Measurements from ENCODE around the gene HHIPL1.

HHIPL1 gene

DNA sequence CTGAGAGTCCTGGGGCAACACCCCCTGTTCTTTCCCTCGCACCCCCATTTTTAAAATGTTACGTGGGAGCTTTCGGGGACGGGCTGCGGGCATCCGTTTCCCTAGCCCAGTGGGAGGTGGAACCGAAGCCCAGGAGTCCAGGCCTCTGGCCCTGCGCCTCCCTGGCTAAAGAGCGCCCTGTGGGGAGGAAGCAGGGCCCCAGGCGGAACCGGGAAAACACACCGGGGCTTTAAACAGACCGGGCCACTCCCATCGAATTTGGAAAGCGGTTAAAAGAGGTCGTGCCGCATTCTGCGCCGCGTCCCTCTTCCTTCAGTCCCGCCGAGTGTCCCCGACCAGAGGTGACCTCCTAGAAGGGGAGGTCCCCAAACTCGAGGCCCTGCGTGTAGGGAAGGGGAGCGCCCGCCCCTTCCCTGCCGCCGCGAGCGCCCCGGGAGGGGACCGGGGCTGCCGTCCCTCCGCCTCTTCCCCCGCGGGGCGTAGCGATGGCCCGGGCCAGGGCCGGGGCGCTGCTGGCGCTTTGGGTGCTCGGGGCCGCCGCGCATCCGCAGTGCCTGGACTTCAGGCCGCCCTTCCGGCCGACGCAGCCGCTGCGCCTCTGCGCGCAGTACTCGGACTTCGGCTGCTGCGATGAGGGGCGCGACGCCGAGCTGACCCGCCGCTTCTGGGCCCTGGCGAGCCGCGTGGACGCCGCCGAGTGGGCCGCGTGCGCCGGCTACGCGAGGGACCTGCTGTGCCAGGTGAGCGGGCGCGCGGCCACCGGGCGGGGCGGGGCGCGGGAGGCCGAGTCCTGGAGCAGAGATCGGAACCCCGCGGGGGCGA lies at the start of gene HHIPL1:
TSS of gene HHIPL1 (plus strand) at position 407 of the 822 bp plus-strand sequence. CDS start at position 486, 79 bp downstream.
- no peak for DNase-seq

DNA sequence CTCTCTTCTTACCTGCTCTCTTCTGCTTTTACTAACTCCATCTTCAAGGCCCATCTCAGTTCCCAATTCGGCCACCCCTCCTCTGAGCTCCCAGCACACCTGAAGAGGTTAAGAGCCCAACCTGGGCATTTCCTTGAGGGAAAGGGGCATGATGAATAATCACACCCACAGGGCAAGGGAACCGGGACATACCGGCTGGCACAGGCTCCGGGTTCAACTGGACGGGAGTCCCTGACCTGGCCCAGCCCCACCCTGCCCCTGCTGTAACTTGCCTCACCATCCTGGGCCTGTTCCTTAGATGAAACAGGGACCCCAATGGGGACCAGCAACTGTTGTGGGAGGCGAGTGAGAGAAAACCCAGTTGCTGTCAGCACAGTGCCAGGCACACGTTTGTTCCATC lies 49.4 kb upstream of the HHIPL1 start:
- DNase-seq, result no peak

DNA sequence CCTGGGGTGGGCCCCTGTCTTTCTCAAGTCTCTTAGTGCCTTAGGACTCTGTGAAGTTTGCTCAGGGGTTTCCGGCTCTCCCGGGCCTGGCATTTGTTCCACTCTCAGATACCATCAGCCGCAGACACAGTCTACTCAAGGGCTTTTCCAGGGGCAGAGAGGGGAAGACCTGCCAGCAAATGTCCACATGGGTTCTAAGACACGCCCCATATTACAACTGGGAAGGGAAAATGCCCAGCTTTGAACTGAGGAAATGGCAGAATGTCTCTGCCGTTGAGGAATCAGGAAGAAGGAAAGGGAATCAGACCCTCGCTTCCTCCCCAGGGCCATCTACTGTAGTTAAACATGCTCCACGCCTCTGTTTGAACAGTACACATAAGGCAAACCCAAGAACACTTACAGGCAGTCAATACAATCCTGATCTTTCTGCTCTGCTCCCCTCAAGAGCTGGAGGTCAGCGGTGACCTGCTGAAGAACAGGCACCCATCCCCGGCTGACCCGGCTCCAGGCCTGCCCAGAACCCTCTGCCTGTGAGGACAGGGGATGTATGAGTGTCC lies 48.8 kb upstream of the HHIPL1 start:
- DNase-seq, result no peak

DNA sequence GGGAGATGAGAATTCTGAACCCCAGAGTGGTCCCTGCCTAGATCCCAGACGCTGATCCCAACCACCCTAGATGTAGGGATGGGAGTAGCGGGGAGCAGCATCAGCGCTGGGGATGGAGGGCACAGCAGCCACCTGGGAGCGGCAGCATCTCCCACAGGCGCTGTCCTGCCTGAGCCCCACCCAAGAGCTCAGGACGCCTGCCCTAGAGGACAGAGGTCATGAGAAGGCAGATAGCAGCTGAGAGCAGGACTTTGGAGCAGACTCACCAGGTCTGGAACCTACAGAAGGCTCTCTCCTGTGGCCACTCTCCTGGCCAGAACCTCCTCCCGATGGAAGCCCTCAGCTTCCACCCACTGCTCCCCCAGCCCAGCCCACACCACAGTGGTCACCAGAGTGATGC lies 48.2 kb upstream of the HHIPL1 start:
- DNase-seq, result no peak

DNA sequence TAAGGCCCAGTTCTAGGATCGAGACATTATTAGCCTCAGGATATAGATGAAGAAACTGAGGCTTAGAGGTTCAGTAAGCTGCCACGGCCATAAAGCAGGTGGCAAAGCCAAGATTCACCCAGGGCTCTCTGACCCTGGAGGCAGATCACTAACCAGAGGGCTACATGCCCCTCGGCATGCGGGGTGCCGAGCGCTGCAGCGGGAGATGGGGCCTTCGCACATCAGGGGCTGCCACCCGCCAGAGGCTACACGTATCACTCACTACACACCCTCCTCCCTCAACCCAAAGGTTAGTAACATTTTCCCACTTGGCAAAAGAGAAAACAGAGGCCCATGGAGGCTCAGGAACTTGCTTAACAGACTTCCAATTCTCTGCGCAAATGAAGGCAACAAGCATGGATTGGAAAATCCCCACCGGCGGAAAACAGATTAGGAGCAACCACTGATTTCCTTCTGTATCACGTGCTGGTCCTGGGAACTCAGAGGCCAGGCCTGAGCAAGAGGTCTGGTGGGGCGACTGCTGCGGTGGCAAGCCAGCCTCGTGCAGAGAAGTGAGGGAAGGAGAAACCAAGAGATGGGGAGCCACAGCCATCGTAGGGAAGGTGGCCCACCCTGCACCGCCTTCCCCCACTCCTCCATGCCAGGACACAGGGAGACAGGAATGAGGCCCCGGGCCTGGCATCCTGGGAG lies 46.9 kb upstream of the HHIPL1 start:
- no peak for DNase-seq

DNA sequence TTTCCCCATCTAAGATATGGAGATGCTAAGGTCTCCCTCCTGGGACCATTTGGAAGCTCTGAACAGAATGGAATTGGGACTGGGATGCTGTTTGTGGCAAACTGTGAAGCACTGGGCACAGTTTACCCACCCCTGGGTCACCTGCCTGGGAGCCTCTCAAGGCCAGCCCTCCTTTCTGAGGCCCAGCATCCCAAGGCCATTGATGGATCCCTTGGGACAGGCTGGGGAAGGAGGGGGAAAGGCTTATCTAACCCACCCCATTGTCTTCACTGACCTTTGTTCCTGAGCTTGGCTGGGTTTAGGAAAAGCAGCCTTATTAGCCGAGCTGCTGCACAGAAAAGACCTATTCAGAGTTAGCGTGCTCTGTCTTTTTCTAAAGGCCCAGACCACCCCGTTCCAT lies 46.2 kb upstream of the HHIPL1 start:
- DNase-seq, result no peak

DNA sequence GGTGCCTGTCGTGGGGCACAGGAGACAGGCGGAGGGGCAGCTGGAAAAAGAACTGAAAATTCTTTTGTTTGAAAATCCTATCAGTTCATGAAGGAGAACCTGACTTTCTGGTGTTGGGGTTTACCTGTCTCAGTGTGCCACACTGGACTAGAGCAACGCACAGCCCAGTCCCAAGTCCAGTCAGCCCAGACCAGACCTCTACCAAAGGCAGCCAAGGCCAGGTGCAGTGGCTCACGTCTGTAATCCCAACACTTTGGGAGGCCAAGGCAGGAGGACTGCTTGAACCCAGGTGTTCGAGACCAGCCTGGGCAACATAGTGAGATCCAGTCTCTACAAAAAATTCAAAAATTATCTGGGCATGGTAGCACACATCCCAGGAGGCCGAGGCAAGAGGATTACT lies 45.5 kb upstream of the HHIPL1 start:
- no peak for DNase-seq

DNA sequence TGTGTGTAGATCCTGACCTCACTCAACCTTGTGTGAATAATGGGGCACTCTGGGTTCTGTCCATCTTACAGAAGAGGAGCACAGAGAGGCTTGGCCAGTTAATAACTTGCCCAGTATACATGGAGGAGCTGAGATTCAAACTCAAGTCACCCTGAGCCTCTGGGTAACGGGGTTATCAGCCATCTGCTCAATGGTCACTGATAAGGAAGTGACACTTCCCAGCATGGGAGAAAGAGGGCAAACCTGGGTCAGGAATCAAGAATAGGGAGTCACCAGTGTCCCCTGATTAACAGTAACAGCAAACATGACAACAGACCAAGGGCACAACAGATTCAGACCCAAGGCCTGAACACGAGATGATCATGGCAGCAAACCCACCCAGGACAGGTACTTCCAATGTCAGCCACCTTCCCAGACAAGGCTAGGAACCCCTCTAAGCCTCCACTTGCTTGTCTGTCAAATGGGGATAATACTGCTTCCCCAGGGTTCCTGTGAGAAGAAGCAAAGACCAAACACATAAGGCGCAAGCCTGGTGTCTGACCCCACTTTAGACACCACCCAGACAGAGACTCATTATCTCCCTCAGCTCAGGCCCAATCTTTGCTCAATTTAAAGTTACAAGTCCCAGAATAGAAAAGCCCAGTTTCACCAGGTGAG lies 44.6 kb upstream of the HHIPL1 start:
- no peak for DNase-seq

DNA sequence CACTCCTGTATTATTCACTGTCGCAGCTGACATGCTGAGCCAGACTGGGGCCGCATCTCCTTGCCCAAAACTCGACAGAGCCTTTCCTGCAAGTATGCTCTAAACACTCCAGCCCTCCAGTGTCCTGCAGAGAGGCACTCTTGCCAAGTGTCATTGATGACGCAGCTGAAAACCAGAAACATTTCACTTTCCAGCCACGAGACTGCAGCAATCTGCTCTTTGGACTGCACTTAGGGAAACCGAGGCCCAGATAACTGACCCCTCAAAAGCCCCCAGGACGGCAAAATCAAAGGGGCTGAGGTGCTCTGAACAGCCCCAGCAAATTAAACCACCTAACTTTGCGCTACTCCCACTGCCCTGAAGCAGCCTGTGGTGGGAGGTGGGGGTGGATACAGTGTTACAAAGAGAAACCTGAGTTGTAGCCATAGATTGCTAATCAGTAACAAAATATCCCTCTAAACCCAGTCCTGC lies 43.5 kb upstream of the HHIPL1 start:
- no peak for DNase-seq

DNA sequence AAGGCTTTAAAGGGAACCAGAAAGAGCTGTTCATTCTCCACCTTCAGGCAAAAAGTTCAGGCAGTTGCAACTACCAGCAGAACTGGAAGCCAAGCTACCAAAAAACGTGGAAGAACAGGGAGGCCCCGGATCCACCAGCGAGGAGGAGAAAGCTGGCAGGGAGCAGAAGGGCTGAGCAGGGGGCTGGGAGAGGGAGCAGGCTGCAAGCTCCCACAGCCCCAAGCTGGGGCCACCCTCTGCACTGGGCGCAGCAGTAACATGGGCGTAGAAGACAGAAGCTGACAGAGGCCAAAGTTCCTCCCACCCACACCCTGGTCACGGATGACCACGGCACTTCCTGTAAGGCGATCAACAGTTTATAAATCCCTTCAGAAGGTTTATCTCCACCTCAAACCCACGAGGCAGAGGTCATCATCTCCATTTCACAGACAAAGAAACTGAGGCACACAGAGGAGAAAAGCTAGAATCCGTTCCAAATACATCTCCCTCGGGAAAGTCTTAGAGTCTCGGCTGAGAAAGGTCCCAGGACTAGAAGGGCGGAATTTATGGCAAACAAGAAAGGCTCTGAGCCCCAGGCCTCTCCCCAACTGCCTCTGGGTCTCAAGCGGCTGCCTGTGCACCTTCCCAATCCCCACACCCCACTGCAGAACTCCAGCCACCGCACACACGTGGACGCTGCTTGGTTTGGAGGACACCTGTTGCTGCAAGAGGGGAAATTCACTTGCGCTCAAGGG lies 42.7 kb upstream of the HHIPL1 start:
- no peak for DNase-seq

DNA sequence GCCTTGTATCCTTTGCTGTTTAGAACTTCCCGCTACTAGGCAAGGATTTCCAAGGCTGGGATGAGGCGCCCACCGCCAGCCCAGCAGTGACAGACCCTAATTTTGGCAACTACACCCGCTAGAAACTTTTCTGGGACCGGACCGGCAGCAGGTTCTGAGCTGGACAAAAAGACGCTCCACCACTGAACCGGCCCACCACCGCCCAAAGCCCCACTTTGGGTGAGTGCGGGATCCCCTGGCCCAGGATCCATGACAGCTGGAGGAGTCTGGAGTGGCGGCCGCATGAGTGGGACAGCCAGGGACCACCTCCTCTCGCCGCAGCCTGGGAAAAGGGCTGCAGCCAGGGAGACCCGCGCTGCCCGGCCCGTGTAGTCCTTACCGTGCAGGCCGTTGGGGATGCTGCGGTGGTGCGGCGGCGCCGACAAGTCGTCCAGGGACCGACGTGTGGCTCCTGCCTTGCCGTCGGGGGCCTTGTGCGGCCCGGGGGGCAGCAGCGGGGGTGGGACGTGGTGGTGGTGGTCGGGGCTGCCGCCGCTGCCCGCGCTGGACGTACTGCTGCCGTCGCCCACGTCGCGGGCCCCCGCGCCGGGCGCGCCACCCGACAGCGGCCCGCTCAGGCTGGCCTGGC lies 42.0 kb upstream of the HHIPL1 start:
- no peak for DNase-seq

DNA sequence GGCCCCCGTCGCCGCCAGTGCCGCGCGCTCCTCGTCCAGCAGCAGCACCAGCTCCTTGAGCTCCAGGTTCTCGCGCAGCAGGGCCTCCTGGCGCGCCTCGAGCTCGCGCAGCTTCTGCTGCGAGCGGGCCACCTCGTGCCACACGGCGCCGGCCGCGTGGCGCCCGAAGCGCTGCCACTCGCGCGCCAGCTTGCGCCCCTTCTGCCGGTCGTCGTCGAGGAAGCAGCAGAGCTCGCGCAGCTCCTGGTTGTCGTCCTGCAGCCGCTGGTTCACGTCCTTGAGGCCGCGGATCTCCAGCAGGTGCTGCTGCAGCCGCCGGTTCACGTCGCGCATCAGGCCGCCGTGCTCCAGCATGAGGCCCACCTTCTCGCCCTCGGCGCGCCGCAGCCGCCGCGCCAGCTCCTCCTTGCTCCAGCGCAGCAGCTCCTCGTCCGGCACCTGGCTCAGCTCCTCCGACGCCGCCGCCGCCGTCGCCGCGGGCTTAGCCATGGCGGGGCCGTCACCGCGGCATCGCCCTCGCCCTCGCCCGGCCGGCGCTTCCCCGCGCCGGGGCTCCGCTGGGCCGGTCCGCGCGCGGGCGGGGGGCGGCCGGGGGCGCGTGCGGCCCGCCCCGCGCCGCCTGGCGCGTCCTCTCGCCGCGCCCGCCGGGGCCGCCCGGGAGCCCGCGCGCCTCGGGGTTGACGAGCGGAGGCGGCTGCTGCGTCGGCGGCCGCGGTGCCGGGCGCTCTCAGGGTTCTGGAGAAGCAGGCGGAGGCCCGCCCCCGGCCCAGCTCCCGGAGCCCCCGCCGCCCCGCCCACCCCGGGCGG lies 41.3 kb upstream of the HHIPL1 start, which contains the start of gene CCDC85C:
TSS of gene CCDC85C (minus strand) at position 737 of the 807 bp plus-strand sequence. CDS start at position 489, 248 bp downstream.
- peak; percentile 44 to 51 for DNase-seq

DNA sequence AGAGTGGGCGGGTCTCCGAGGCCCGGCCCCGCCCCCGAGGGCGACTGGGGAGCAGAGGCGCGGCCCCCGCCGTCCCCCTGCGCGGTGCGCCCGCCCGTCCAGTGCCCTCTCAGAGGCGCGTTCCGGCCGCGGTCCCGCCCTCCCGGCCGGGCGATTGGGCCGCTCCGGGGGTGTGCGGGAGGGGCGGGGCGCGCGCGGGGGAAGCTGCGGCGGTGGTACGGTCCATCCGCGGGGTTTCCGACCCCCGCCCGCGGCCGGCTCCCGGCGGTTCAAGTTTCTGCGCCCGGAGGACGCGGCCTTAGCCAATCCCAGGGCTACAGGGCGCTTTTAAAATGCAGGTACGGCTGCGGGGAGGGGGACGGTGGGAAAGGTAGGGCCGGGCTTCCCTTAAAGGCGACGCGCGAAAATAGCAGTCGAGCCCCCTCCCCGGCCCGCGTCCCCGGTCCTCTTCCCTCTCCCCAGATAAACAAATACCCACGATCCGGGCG lies 40.6 kb upstream of the HHIPL1 start:
- DNase-seq, result peak; percentile 92 to 95

DNA sequence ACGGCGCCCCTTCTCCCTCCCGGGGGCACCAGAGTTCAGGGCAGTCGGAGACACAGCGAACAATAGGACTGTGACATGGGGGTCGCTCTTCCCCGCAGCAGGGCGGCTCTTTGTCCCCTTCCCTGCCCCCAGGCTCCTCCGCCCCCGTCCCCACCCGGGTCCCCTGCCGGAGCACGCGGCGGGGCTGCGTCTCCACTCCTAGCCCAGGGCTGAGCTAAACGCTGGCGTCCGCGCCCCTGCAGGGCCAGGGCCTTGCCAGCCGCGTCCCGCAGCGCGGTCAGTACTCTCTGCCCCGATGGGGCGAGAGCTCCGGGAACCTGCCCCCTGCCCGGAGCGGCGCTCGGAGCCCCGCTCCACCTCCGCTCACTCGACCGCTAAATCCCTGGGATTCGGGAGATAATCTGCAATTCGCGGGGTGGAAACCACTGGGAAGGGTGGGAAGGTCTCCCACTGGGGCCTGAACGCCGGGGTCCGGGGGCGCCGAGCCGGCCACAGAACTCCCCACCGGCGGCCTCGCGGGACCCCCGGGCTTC lies 40.1 kb upstream of the HHIPL1 start:
- DNase-seq, result peak; percentile 42 to 53

DNA sequence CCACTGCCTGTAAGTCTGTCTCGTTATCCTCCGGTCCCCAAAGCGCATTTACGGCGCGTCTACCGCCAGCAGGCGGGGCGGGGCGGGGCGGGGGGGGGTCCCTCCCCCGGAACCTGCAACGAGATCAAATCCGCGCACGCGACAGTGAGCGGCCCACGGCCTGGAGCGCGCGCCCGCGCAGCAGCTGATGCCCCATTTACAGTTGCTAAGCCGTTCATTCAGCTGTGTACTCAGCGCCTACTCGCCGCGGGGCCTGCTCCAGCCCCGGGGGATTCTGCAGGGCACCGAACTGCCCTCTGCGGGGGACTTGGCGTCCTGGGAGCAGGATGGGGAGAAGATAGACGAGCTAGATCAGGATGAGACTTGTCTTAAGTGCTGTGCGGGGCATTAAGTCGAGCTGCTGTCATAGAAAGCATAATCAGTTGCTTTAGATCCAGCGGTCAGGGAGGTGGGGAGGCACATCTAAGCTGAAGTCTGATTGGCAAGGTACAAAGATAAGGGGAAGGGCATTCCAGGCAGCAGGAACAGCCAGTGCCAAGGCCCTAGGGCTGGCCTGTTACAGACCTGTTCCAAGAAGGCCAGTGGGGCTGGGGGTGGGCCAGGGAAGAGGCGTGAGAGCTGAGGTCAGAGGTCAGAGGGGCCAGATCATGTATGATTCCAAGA lies 39.5 kb upstream of the HHIPL1 start:
- DNase-seq, result peak; percentile 81 to 82

DNA sequence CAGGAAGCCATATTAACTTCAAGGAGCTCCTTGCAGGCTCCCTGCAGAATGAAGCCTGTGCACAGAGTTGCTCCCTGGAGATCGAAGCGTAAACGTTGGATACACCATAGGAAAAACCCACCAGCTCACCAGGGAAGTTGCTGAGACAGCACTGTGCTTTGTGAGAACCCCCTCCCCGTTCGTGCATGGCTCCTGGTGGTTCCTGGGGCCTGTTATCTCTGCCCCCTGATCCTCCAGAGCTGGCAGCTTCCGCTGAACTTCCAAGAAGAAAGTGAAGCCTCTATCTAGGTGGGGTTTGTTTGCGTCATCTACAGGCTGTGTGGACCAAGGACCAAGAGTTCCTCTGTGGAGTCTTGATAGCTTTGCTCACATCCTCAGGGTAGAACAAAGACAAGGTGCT lies 38.6 kb upstream of the HHIPL1 start:
- DNase-seq, result no peak

DNA sequence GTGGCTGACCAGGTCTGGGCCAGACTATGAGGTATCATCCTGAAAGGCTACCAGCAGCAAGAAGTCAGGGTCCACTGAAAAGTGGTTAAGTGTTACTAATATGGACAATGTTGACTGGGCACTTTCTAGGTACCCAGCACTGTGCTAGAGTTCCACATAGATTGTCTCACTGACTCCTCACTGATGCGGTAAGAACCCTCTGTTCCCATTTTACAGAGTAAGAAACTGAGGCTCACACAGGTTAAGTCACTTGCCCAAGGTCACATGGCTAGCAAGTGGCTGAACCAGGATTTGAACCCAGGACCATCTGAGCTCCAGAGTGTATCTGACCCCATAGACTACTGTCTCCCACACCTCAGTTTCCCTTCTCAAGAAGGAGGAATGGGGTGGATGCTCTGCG lies 36.3 kb upstream of the HHIPL1 start:
- DNase-seq, result no peak

DNA sequence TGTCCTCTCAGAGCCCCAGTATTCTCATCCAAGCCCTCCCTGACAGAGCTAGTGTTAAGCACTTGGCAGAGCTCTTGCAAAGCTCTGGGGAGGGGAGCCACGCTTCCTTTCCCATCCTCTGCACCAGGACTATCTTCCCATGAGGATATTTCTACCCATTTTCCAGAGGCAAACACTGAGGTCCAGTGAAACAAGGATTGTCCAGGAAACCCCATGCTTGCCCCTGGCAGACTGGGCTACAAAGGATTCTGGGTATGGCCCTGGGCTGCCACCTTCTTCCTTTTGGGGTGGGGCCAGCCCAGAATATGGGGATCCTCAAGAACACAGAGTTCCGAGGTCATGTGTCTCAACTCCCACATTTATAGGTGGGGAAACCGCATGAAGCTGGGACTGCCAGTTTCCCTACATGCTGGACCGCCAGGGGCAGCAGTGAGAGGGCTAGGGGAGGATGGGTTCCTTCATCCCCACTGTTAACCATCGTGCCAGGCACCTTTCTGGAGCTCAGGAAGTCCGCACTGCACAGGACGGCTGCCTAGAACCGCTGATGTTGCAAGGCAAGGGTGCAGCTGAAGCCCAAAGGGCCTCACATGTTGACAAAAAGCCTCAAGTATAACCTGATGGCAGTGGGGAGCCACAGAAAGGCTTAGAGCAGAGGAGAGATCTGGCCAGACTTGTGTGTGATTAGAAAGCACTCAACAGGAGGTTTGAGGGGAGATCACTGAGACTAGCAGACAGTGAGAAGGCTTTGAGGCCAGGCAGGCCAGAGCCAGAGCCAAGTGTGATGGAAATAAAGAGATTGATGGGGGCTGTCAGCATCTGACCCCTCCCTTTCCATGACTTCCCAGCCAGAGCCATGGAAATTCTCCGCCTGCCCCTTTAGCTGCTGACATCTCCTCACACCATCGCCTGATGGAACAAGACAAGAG lies 35.4 kb upstream of the HHIPL1 start:
- peak in 1 of 2 donors; percentile 28 for DNase-seq

DNA sequence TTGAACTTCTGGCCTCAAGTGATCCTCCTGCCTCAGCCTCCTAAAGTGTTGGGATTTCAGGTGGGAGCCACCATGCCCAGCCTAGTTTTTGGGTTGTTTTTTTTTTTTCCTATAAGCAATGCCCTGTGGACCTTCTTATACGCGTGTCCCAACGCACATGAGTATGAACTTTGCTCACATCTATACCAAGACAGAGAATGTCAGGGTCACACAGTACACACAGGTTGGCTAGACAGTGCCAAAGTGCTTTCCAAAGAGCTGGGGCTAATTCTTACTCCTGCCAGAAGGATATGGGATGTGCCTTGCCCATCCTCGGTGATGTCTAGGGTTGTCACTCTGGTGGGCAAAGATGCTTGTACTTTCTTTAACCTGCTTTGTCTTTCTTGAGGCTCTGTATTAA lies 33.3 kb upstream of the HHIPL1 start:
- DNase-seq, result no peak

All from activated CD4-positive, alpha-beta T cell treated with anti-CD3 and anti-CD28 coated beads for 4 hours (primary cell).